Transverse colon (tissue), 3 donors: ENCODE measurements around the gene PPFIBP2.

Source experiments
- POLR2A ChIP-seq: fragments of 450-650 bp; IDR thresholded peaks from one replicate; pipeline ENCODE4 v1.6.1; 2016; ENCODE audit warnings: antibody characterized with exemption, mild to moderate bottlenecking, moderate library complexity
- POLR2AphosphoS5 ChIP-seq, 3 donors: sonication (generic); formaldehyde crosslinking; IDR thresholded peaks; one replicate each; pipeline ENCODE4 v1.6.1; 2016; ENCODE audit warnings: antibody characterized with exemption in 3 of 3

- TF ChIP-seq POLR2A (no peak), POLR2AphosphoS5 (IDR thresholded peaks at IDR 0.05) (no peak)
Measured at GRCh38 chr11:7508087-7508486, 5.7 kb upstream of the PPFIBP2 start.
